ENCODE measurements around the gene GTPBP8.

The GTPBP8 gene

DNA sequence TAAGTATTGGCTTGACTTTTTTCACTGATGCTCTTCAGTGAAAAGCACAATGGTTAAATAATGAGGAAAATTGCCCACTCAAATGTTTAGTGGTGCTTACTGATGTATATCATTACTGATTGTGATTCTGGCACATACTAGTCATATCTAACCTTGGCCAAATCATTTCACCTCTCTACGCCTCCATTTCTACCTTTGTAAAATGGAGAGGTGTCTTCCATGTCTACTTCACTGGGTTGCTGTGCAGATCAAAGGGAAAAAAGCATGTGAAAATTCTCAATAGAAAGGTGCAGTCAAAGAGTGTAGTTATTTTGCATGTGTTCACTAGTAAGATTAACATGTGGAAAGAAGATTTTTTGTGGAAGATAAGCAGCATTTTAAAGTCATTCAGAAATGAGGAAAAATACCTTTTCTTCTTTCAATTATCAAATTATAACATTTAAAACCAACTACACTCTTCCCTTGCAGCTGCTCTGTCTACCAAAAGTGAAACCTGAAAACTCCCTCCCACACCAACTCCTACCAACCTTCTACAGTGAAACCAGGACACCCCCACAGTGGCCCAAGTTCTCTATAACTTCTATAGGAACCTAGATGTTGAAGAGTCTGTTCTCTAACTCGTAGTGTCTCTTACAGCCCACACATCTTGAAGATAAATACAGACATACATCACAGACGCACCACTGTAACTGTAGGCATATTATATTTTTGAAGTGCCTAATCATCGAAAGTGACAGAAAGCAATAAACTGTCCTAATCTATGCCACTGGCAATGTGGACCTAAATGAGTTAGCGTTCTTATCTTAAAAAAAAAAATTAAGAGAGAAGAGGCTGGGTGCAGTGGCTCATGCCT is 17.2 kb upstream of the GTPBP8 start:
- H3K9ac ChIP-seq (ENCODE audit: low read length): no peak overlapping the region
- H3K36me3 ChIP-seq (ENCODE audit: control insufficient read depth, insufficient read depth, low read length, severe bottlenecking): no peaks in the 10 kb centered on the region
- no peaks in the 10 kb centered on the region for H3K27me3 ChIP-seq (replicated peaks; ENCODE audit: control insufficient read depth, insufficient read depth, low read length)
- DNase-seq (ENCODE audit: low read depth): no peak
- H3K4me3 ChIP-seq (ENCODE audit: low read length): no peak overlapping the region
- no peaks in the 10 kb centered on the region for H3K4me1 ChIP-seq (ENCODE audit: control insufficient read depth, insufficient read depth, low read length)
- no peaks in the 10 kb centered on the region for H3K9me3 ChIP-seq (ENCODE audit: control insufficient read depth, low read length)

DNA sequence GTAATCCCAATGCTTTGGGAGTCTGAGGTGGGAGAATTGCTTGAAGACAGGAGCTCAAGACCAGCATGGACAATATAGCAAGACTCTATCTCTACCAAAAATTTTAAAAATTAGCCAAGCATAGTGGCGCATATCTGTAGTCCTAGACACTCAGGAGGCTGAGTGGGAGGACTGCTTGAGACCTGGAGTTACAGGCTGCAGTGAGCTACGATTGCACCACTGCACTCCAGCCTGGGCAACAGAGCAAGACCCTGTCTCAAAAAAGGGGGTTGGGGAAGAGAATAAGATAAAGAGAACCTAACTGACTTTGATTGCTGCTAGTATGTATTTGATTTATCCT is 16.6 kb upstream of the GTPBP8 start:
- Histone ChIP-seq H3K4me1 (ENCODE audit: control insufficient read depth, insufficient read depth, low read length) (no peaks in the 10 kb centered on the region), H3K4me3 (ENCODE audit: low read length) (no peak overlapping the region), H3K9ac (ENCODE audit: low read length) (no peak overlapping the region), H3K27me3 (replicated peaks; ENCODE audit: control insufficient read depth, insufficient read depth, low read length) (no peaks in the 10 kb centered on the region), H3K36me3 (ENCODE audit: control insufficient read depth, insufficient read depth, low read length, severe bottlenecking) (no peaks in the 10 kb centered on the region), H3K9me3 (ENCODE audit: control insufficient read depth, low read length) (no peaks in the 10 kb centered on the region)
- DNase-seq (ENCODE audit: low read depth): no peak

DNA sequence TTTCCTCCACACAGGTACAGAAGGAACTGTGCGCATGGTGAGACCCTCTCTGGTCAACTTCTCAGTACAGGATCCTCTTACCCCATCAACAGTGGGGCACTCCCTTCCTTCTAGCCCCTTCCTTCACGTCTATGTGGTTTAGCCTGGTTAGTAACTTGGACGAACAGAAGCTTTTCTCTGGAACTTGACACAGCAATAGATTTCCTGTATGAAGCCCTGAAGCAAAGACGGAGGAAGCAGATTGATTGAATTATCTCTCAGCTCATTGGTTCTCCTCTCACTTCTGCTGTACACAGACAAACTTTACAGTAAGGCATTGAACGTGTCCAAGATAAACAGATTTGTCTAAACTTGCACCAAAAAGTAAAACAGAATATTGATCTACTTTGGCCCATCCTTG is 15.9 kb upstream of the GTPBP8 start, which contains the start of gene CD200R1:
TSS of gene CD200R1 (minus strand) at position 210 of the 400 bp plus-strand sequence. CDS start 246 bp downstream, outside the sequence.
- no peaks in the 10 kb centered on the region for H3K9me3 ChIP-seq (ENCODE audit: control insufficient read depth, low read length)
- no peak within 1 kb of the TSS for H3K4me3 ChIP-seq (ENCODE audit: low read length)
- H3K27me3 ChIP-seq (replicated peaks; ENCODE audit: control insufficient read depth, insufficient read depth, low read length): no peaks in the 10 kb centered on the region
- H3K9ac ChIP-seq (ENCODE audit: low read length): no peak within 1 kb of the TSS
- no peaks in the 10 kb centered on the region for H3K36me3 ChIP-seq (ENCODE audit: control insufficient read depth, insufficient read depth, low read length, severe bottlenecking)
- no peak for DNase-seq (ENCODE audit: low read depth)
- no peaks in the 10 kb centered on the region for H3K4me1 ChIP-seq (ENCODE audit: control insufficient read depth, insufficient read depth, low read length)

DNA sequence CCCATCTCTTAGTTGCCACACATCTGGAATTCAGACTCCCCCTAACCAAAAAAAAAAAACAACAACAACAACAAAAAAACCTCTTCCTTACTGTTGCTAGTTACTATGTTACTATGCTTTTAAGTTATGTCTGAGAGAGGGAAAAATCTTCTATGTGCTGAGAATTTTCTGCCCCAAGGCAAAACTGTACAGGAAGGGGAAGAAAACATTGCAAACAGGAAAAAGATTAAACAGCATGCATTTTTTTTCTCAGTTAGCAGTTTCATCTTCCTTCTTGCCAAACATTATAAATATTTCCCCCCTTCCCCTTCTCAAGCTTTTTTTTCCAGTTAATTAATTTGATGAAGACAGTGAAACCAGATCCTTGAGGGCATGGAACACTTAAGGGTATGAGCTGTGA is 14.8 kb upstream of the GTPBP8 start:
- Histone ChIP-seq H3K9me3 (ENCODE audit: control insufficient read depth, low read length) (no peaks in the 10 kb centered on the region), H3K36me3 (ENCODE audit: control insufficient read depth, insufficient read depth, low read length, severe bottlenecking) (no peaks in the 10 kb centered on the region), H3K4me1 (ENCODE audit: control insufficient read depth, insufficient read depth, low read length) (no peaks in the 10 kb centered on the region), H3K27me3 (replicated peaks; ENCODE audit: control insufficient read depth, insufficient read depth, low read length) (no peaks in the 10 kb centered on the region), H3K4me3 (ENCODE audit: low read length) (no peak overlapping the region), H3K9ac (ENCODE audit: low read length) (no peak overlapping the region)
- no peak for DNase-seq (ENCODE audit: low read depth)

GRCh38 chr3:112976953-112977352 is 13.8 kb upstream of the GTPBP8 start:
- Histone ChIP-seq H3K9me3 (ENCODE audit: control insufficient read depth, low read length) (no peaks in the 10 kb centered on the region), H3K4me1 (ENCODE audit: control insufficient read depth, insufficient read depth, low read length) (no peaks in the 10 kb centered on the region), H3K36me3 (ENCODE audit: control insufficient read depth, insufficient read depth, low read length, severe bottlenecking) (no peaks in the 10 kb centered on the region), H3K4me3 (ENCODE audit: low read length) (no peak overlapping the region), H3K9ac (ENCODE audit: low read length) (no peak overlapping the region), H3K27me3 (replicated peaks; ENCODE audit: control insufficient read depth, insufficient read depth, low read length) (no peaks in the 10 kb centered on the region)
- no peak for DNase-seq (ENCODE audit: low read depth)

- H3K4me1 ChIP-seq (ENCODE audit: control insufficient read depth, insufficient read depth, low read length): no peaks in the 10 kb centered on the region
- no peaks in the 10 kb centered on the region for H3K9me3 ChIP-seq (ENCODE audit: control insufficient read depth, low read length)
- H3K36me3 ChIP-seq (ENCODE audit: control insufficient read depth, insufficient read depth, low read length, severe bottlenecking): no peaks in the 10 kb centered on the region
- H3K4me3 ChIP-seq (ENCODE audit: low read length): no peak overlapping the region
- H3K27me3 ChIP-seq (replicated peaks; ENCODE audit: control insufficient read depth, insufficient read depth, low read length): no peaks in the 10 kb centered on the region
- peak; percentile 84 for DNase-seq (ENCODE audit: low read depth)
- H3K9ac ChIP-seq (ENCODE audit: low read length): no peak overlapping the region
These were observed 11.4 kb upstream of the GTPBP8 start for GRCh38 chr3:112979244-112979832.

DNA sequence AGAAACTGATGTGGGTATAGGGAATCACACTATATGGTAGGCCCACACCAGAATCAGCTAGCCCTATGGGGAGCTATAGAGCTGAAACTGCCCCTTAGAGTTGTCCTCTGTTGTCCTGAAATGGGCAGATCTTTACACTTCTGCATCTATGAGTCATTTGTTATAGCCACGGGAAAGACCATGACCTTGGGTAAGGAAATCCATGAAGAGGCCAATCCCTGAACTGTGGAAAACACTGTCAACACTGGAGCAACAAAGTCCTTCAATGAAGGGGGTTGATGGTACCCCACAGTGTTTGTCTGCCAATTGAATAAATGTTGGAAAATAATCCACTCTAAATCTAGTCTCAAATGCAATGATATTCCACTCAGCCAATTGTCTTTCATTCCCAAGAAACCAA is 10.7 kb upstream of the GTPBP8 start:
- Histone ChIP-seq H3K4me1 (ENCODE audit: control insufficient read depth, insufficient read depth, low read length) (no peaks in the 10 kb centered on the region), H3K27me3 (replicated peaks; ENCODE audit: control insufficient read depth, insufficient read depth, low read length) (no peaks in the 10 kb centered on the region), H3K9me3 (ENCODE audit: control insufficient read depth, low read length) (no peaks in the 10 kb centered on the region), H3K4me3 (ENCODE audit: low read length) (no peak overlapping the region), H3K9ac (ENCODE audit: low read length) (no peak overlapping the region), H3K36me3 (ENCODE audit: control insufficient read depth, insufficient read depth, low read length, severe bottlenecking) (no peaks in the 10 kb centered on the region)
- DNase-seq (ENCODE audit: low read depth): no peak

GRCh38 chr3:112982710-112983109 is 8.1 kb upstream of the GTPBP8 start:
- Histone ChIP-seq H3K27me3 (replicated peaks; ENCODE audit: control insufficient read depth, insufficient read depth, low read length) (no peaks in the 10 kb centered on the region), H3K4me3 (ENCODE audit: low read length) (no peak overlapping the region), H3K9ac (ENCODE audit: low read length) (no peak overlapping the region), H3K36me3 (ENCODE audit: control insufficient read depth, insufficient read depth, low read length, severe bottlenecking) (no peaks in the 10 kb centered on the region), H3K4me1 (ENCODE audit: control insufficient read depth, insufficient read depth, low read length) (no peaks in the 10 kb centered on the region), H3K9me3 (ENCODE audit: control insufficient read depth, low read length) (no peaks in the 10 kb centered on the region)
- DNase-seq (ENCODE audit: low read depth): no peak

DNA sequence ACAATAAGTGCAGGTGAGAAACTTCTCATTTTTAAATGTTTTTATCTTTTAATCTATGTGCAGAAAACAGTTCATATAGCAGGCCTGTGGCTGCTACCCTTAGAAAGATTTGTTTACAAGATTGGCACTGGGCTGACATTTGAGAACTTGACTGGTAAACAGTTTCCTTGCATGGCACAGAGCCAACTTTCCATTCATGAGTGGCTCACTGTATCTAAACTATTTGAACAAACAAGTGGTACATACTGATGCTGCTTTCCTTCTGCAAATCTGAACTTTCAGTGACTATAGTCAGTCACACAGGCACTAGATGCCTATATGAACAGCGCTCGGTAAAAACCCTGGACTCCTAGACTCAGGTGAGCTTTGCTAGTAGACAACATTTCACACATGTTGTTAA is 6.3 kb upstream of the GTPBP8 start:
- no peak overlapping the region for H3K9ac ChIP-seq (ENCODE audit: low read length)
- H3K4me1 ChIP-seq (ENCODE audit: control insufficient read depth, insufficient read depth, low read length): no peaks in the 10 kb centered on the region
- H3K4me3 ChIP-seq (ENCODE audit: low read length): no peak overlapping the region
- H3K9me3 ChIP-seq (ENCODE audit: control insufficient read depth, low read length): no peaks in the 10 kb centered on the region
- peak; percentile 33 for DNase-seq (ENCODE audit: low read depth)
- H3K27me3 ChIP-seq (replicated peaks; ENCODE audit: control insufficient read depth, insufficient read depth, low read length): no peaks in the 10 kb centered on the region
- no peaks in the 10 kb centered on the region for H3K36me3 ChIP-seq (ENCODE audit: control insufficient read depth, insufficient read depth, low read length, severe bottlenecking)

- H3K36me3 ChIP-seq (ENCODE audit: control insufficient read depth, insufficient read depth, low read length, severe bottlenecking): no peaks in the 10 kb centered on the region
- no peaks in the 10 kb centered on the region for H3K9me3 ChIP-seq (ENCODE audit: control insufficient read depth, low read length)
- no peak overlapping the region for H3K4me3 ChIP-seq (ENCODE audit: low read length)
- no peak overlapping the region for H3K9ac ChIP-seq (ENCODE audit: low read length)
- H3K27me3 ChIP-seq (replicated peaks; ENCODE audit: control insufficient read depth, insufficient read depth, low read length): no peaks in the 10 kb centered on the region
- peaks cover 10% of the 10 kb centered on the region for H3K4me1 ChIP-seq (ENCODE audit: control insufficient read depth, insufficient read depth, low read length)
- DNase-seq (ENCODE audit: low read depth): no peak
These were observed 3.0 kb upstream of the GTPBP8 start for GRCh38 chr3:112987710-112988334.

DNA sequence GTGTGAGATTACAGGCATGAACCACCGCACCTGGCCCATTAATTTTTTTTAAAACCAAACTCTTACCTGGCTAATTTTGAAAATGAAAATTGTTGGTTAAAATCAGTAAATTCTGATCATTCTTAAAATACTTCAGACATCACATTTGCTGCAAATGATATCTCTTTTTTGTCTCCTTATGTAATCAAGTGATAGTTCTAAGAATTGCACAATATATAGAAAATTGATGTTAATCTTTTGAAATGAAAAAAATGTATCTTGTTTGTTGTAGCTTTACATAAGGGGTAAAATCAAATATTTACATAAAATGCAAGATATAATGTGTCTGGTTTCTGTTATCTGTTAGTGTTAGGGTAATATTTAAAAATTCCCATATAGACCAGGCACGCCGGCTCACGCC is 5.0 kb downstream of the GTPBP8 start:
- H3K9ac ChIP-seq (ENCODE audit: low read length): no peak overlapping the region
- no peak overlapping the region for H3K4me3 ChIP-seq (ENCODE audit: low read length)
- H3K4me1 ChIP-seq (ENCODE audit: control insufficient read depth, insufficient read depth, low read length): peaks cover 10% of the 10 kb centered on the region
- no peaks in the 10 kb centered on the region for H3K9me3 ChIP-seq (ENCODE audit: control insufficient read depth, low read length)
- H3K27me3 ChIP-seq (replicated peaks; ENCODE audit: control insufficient read depth, insufficient read depth, low read length): no peaks in the 10 kb centered on the region
- DNase-seq (ENCODE audit: low read depth): no peak
- H3K36me3 ChIP-seq (ENCODE audit: control insufficient read depth, insufficient read depth, low read length, severe bottlenecking): peaks cover 29% of the 10 kb centered on the region
